PC-9 (cell line): ENCODE data around the gene PNPO. TPM values are rescaled to one million over a fixed set of nuclear protein-coding genes. Genes with fewer than 3 reads are reported as not detected.

Experiments used
- BruUV-seq: library from RNA; stranded (reverse); fragments of 400-500 nt; replicated peaks from 2 replicates; lab custom pipeline; 2021; lab: Mats Ljungman, UMichigan
- CTCF ChIA-PET: fragments of 300-600 bp; sonication (Branson Sonifier 250); formaldehyde crosslinking; loops from one replicate; lab custom pipeline; 2022; ENCODE audit warnings: antibody characterized with exemption; lab: Charles Lee
- POLR2A ChIA-PET: fragments of 300-600 bp; sonication (Branson Sonifier 250); formaldehyde crosslinking; loops from one replicate; lab custom pipeline; 2022; ENCODE audit warnings: antibody characterized with exemption; ENCODE audit not compliant: unreplicated experiment; lab: Charles Lee
- DNase-seq, 2 experiments: peaks; one replicate each; pipeline versions ENCODE4 v3.0.0 to v3.0.0-alpha.2; 2015 to 2022; ENCODE audit warnings: mixed read lengths in 1 of 2
- H2AFZ ChIP-seq: fragments of 200-600 bp; sonication (generic); 2 replicates; pipeline ENCODE4 v1.8.1; 2017; ENCODE audit warnings: antibody characterized with exemption
- H3F3A ChIP-seq: fragments of 200-600 bp; sonication (generic); 2 replicates; pipeline ENCODE4 v1.8.1; 2017; ENCODE audit warnings: antibody characterized with exemption, mild to moderate bottlenecking, low read depth; ENCODE audit not compliant: insufficient read depth
- H3K27ac ChIP-seq: fragments of 200-600 bp; sonication (generic); 2 replicates; pipeline ENCODE4 v1.6.1; 2016; ENCODE audit warnings: mixed run types
- H3K27me3 ChIP-seq: fragments of 200-600 bp; sonication (generic); 2 replicates; pipeline ENCODE4 v1.6.1; 2016; ENCODE audit warnings: low read depth, mixed run types; ENCODE audit not compliant: insufficient read depth
- H3K36me3 ChIP-seq: fragments of 200-600 bp; sonication (generic); 2 replicates; pipeline ENCODE4 v1.6.1; 2016; ENCODE audit warnings: low read depth, mixed run types
- H3K4me1 ChIP-seq: fragments of 200-600 bp; sonication (generic); replicated peaks from 2 replicates; pipeline ENCODE4 v1.6.1; 2016; ENCODE audit warnings: mixed run types; ENCODE audit not compliant: insufficient read depth
- H3K4me2 ChIP-seq: fragments of 200-600 bp; sonication (generic); 2 replicates; pipeline ENCODE4 v1.6.1; 2017; ENCODE audit warnings: mixed run types
- H3K4me3 ChIP-seq: fragments of 200-600 bp; sonication (generic); 2 replicates; pipeline ENCODE4 v1.6.1; 2016; ENCODE audit warnings: mixed run types
- H3K79me2 ChIP-seq: fragments of 200-600 bp; sonication (generic); 2 replicates; pipeline ENCODE4 v1.6.1; 2017; ENCODE audit warnings: low read depth, mixed run types
- H3K9me2 ChIP-seq: fragments of 200-600 bp; sonication (generic); 2 replicates; pipeline ENCODE4 v1.8.1; 2017; ENCODE audit warnings: mild to moderate bottlenecking; ENCODE audit not compliant: insufficient read depth
- H3K9me3 ChIP-seq: fragments of 200-600 bp; sonication (generic); 2 replicates; pipeline ENCODE4 v1.8.1; 2016; ENCODE audit warnings: low read depth; ENCODE audit not compliant: insufficient read depth
- H4K20me1 ChIP-seq: fragments of 200-600 bp; sonication (generic); 2 replicates; pipeline ENCODE4 v1.8.1; 2017; ENCODE audit not compliant: insufficient read depth
- EZH2 ChIP-seq: fragments of 200-600 bp; sonication (generic); IDR thresholded peaks from 2 replicates; pipeline ENCODE4 v1.8.0; 2017; ENCODE audit warnings: antibody characterized with exemption, low read depth
- intact Hi-C: fragments of 100-400 bp; cut with micrococcal nuclease; formaldehyde crosslinking; loops from one replicate; pipeline ENCODE4 v1.10.0; 2022; ENCODE audit not compliant: unreplicated experiment
- total RNA-seq: library from RNA; stranded (reverse); gene quantifications from 2 replicates; pipeline ENCODE4 v1.2.3, GENCODE V29; 2021
- TF ChIP-seq, protein P1 (sequence below): fragments of 200-600 bp; sonication (generic); conservative IDR thresholded peaks from 2 replicates; pipeline ENCODE4 v1.6.1; 2017; ENCODE audit warnings: mixed run types, antibody characterized with exemption, mild to moderate bottlenecking, moderate library complexity

PNPO gene
- total RNA-seq, 1 experiment from 2014 or later = 40.2 TPM

DNA sequence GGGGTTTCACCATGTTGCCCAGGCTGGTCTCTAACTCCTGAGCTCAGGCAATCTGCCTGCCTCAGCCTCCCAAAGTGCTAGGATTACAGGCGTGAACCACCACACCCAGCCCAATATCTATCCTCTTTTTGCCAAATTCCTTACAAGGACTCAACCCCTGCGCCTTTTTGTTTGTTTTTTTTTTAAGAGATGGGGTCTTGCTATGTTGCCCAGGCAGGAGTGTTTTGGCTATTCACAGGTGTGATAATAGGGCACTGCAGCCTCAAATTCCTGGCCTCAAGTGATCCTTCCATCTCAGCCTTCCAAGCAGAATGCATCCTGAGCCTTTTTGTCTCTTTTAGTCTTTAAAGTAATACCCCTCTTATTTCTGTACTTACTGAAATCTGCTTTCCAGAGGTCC is 28.3 kb upstream of the PNPO start:
- intact Hi-C loops = no loop called here
- H3K79me2 ChIP-seq = no peaks in the 10 kb centered on the region
- no peaks in the 10 kb centered on the region for H3K27me3 ChIP-seq
- H3K4me1 ChIP-seq = no peaks in the 10 kb centered on the region
- no peaks in the 10 kb centered on the region for H3K36me3 ChIP-seq
- 0 out of 2 replicates have a peak, but pooled peaks cover 8% of the 10 kb centered on the region for H3F3A ChIP-seq
- no peaks in the 10 kb centered on the region for H3K9me3 ChIP-seq
- CTCF ChIA-PET = no interaction called here
- no TSS peak for BruUV-seq
- no peaks in the 10 kb centered on the region for H3K9me2 ChIP-seq
- TF ChIP-seq, protein P1, sequence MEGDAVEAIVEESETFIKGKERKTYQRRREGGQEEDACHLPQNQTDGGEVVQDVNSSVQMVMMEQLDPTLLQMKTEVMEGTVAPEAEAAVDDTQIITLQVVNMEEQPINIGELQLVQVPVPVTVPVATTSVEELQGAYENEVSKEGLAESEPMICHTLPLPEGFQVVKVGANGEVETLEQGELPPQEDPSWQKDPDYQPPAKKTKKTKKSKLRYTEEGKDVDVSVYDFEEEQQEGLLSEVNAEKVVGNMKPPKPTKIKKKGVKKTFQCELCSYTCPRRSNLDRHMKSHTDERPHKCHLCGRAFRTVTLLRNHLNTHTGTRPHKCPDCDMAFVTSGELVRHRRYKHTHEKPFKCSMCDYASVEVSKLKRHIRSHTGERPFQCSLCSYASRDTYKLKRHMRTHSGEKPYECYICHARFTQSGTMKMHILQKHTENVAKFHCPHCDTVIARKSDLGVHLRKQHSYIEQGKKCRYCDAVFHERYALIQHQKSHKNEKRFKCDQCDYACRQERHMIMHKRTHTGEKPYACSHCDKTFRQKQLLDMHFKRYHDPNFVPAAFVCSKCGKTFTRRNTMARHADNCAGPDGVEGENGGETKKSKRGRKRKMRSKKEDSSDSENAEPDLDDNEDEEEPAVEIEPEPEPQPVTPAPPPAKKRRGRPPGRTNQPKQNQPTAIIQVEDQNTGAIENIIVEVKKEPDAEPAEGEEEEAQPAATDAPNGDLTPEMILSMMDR = no peak
- no peak for TF ChIP-seq EZH2
- DNase-seq = no peak
- H3K27ac ChIP-seq = no peak overlapping the region
- H4K20me1 ChIP-seq = peaks cover 5% of the 10 kb centered on the region; the same call in 1 of the 2 replicates
- POLR2A ChIA-PET = interaction anchor here (0.7 kb wide), 1 partner anchor 34 kb away, joined by 12 read pairs; no protein-coding TSS in a partner anchor
- no peak overlapping the region for H3K4me2 ChIP-seq
- no peak overlapping the region for H3K4me3 ChIP-seq
- no peak overlapping the region for H2AFZ ChIP-seq

DNA sequence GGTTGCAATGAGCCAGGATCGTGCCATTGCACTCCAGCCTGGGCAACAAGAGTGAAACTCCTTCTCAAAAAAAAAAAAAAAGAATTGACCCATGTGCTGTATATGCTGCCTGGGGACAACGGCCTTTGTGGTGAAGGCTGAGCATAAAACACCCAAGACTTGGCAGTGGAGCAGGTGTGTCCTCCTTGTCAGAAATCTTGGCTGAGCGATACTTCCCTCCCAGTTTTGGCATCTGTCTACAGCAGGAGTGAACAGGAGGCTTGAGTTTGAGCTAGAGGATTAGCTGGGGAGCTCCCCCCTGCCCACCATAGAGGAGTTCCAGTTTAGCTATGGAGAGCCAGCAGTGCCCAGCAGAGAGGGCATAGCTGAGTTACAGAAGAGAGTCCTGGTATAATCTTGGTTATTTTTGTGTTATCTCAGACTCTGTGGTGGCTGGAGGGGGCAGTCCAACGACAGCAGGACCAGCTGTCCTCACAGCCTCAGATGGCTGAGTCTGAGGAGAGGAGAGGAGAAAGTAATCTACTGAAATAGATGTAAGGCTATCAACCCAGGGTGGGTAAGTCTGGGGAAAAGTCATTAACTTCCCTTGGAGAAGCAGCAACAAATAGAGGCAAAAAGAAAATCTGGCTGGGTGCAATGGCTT is 26.9 kb upstream of the PNPO start:
- CTCF ChIA-PET = no interaction called here
- Histone ChIP-seq H3K4me3 (no peak overlapping the region), H3K4me2 (no peak overlapping the region), H3F3A (0 out of 2 replicates have a peak, but pooled peaks cover 8% of the 10 kb centered on the region), H3K27me3 (no peaks in the 10 kb centered on the region), H3K79me2 (no peaks in the 10 kb centered on the region), H4K20me1 (peaks cover 5% of the 10 kb centered on the region; the same call in 1 of the 2 replicates), H3K36me3 (no peaks in the 10 kb centered on the region), H2AFZ (no peak overlapping the region), H3K27ac (no peak overlapping the region), H3K4me1 (no peaks in the 10 kb centered on the region), H3K9me3 (no peaks in the 10 kb centered on the region), H3K9me2 (no peaks in the 10 kb centered on the region)
- no peak for TF ChIP-seq EZH2
- TF ChIP-seq, protein P1 = no peak
- intact Hi-C loops = no loop called here
- POLR2A ChIA-PET = no interaction called here
- no peak for DNase-seq
- BruUV-seq = no TSS peak

DNA sequence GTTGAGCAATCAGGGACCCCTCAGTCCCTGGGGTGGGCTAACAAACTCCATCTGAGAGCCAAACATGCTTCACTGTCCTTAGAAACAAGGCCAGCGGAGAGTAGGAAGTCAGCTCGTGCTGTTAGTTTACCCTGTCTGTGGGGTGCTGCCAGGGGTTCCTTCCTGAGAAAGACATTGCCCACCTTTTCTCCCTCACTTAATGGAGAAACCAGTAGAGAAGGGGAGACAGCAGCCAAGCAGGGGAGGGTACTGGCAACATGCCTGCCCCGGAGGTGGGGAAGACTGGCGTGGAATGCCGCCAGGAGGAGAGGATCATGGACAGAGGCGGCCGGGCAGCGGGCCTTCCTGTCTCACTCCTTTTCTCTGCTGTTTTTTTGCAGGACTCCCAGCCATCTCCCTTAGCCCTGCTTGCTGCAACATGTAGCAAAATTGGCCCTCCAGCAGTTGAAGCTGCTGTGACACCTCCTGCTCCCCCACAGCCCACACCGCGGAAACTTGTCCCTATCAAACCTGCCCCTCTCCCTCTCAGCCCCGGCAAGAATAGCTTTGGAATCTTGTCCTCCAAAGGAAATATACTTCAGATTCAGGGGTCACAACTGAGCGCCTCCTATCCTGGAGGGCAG is 25.5 kb upstream of the PNPO start:
- Histone ChIP-seq H2AFZ (no peak overlapping the region), H3K4me3 (no peak overlapping the region), H3F3A (0 out of 2 replicates have a peak, but pooled peaks cover 8% of the 10 kb centered on the region), H4K20me1 (peaks cover 5% of the 10 kb centered on the region; the same call in 1 of the 2 replicates), H3K4me1 (no peaks in the 10 kb centered on the region), H3K4me2 (no peak overlapping the region), H3K9me3 (no peaks in the 10 kb centered on the region), H3K36me3 (no peaks in the 10 kb centered on the region), H3K27ac (no peak overlapping the region), H3K9me2 (no peaks in the 10 kb centered on the region), H3K79me2 (no peaks in the 10 kb centered on the region), H3K27me3 (no peaks in the 10 kb centered on the region)
- no peak for DNase-seq
- ChIA-PET CTCF (no interaction called here), POLR2A (no interaction called here)
- BruUV-seq = no TSS peak
- intact Hi-C loops = no loop called here
- no peak for TF ChIP-seq EZH2
- TF ChIP-seq, protein P1 = no peak
